ENCODE measurements around the gene CDK17.
A peak's percentile ranks its signal among the peaks of the same experiment; 100 is the strongest.
"Not testable (repeated sequence)": the region's sequence is repeated elsewhere in the genome, so short reads cannot be mapped to it uniquely, and the experiment has no call there.

The CDK17 gene

DNA sequence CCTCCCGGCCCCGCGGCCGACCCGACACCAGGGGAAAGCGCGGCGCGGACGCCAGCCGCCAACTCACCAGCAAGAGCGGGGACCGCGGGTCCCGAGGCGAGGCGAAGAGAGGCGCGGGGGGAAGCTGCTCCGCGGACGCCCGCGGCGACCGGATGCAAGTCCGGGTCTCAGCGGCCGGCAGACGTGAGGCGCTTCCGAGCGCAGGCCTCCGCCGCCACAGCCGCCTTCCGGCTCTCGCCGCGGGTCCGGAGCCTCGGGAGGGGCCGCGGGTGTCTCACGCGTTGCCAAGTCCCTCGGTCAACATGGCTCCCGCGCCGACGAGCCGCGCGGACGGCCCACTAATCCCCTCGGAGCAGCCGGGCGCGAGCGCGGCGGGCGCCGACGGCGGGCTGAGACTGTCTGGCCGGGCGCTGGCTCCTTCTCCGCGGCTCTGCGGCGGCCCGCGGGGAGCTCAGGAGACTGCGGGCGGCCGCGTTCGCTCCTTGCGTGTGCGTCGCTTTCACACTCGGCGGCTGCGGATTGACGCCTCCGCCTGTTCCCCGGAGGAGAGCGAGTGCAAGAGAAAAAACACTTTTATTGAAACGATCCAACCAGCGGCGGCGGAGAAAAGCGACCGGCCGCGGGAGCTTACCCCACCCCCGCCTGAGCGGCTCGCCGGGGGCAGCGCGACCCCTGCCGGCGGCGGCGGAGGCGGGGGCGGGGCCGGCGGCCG is at the start of gene CDK17:
Gene CDK17, minus strand, starts transcription at position 521 of the 712 bp plus-strand sequence. CDS start 65,603 bp downstream, outside the sequence.
- peak; percentile 89 for DNase-seq (ENCODE audit: low spot score)

DNA sequence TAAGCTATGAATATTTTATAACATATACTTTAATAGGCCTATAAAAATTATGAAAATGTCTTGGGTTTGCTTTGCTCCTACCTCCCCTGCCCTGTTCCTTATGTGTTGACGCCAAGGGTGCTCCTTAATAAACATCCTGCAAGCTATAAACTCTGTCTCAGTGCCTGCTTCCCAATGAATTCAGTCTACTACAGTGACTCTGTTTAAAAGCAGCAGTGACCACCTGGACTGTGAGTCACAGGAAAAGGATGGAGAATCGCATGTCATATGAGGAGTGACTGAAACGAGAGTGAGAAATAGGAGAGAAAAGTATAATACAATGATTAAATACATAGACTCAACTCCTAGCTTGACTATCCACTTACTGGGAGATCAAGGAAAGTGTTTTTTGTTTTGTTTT is 48.1 kb upstream of the CDK17 start:
- DNase-seq (ENCODE audit: low spot score), result peak; percentile 92

DNA sequence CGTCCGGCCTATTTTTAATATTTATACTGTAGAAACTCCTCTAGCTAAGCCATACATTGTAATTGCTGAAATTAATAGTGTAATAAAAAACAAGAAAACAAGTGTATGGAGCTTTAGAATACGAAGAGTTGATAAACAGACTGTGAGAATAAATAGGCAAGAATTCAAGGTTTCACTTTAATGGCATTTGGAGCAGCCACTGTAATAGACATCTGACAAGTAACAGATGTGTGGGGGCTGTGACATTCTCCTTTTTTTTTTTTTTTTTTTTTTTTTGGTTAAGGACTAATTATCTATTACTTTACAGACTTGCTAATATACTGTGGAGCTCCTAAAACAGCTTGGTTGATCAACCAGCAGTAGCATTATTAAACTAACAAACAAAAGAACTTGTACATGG is 47.0 kb upstream of the CDK17 start:
- DNase-seq (ENCODE audit: low spot score), result no peak

DNA sequence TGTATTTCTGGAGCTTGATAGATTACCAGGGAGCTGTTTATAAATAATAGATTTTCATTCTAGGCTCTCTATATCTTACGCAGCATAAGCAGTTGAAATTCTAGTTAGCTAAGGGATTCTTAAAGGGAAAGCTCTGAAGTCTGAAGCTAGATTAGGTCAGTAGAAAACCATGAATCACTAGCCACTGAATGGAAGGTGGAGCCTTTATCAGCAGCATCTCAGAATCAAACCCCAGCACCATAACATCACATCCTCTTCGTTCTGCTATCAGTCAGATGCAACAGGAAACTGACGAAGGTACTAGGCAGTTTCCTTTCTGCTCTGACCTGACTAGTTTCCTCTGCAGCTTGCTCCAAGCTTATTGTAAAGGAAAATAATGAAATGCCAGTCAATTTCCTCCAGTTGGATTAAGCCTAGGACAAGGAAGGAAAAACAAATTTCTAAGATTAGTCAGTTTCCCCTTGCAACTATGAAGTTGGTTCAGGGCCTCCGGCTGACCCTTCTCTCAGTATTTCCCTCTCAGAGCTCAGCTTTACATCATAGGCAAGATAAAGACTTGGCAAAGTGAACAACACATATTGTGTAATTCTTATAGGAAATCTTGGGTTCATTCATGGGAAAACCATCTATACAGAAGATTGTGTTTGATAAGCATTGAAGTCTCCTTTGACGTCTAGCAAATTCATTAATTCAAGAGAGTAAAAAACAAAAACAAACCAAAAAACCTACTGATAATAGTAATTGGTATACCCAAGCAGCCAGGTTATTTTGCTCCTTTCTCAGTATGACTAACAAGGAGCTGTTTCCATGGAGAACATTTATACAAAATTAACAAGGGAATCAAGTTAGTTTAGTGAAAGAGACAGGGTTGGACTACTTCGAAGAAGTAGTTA is 45.7 kb upstream of the CDK17 start:
- peak; percentile 90 for DNase-seq (ENCODE audit: low spot score)

DNA sequence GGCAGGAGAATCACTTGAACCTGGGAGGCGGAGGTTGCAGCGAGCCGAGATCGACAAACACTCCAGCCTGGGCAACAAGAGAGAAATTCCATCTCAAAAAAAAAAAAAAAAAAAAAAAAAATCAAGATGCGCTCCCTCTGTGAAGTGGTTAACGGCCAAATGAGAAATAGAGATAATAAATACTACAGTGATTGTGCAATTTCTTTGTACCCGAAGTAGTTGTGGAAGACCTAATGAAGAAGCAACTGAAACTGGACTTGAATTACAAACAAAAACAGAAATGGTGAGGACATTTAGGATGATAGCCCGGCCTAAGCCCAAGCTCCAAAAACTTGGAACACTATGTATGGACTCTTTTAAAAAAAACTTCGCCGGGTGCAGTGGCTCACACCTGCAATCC is 44.2 kb upstream of the CDK17 start:
- DNase-seq (ENCODE audit: low spot score), result no peak

DNA sequence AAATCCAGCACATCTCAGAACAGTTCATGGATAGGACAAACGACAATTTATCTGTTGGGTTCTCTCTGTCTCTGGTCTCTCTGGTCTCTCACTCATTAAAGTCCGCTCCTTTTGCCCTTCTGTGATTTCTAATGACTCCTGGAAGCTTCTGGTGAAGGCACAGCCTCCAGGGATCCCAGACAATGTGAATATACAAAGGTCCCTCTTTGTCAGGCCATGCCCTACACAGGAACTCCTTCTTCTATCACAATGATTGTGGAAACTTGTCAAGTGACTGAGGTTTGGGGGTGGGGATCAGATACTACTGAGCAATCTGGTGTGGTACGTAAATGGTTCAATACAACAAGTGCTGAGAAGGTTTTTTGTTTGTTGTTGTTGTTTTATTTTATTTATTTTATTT is 42.7 kb upstream of the CDK17 start:
- no peak for DNase-seq (ENCODE audit: low spot score)

DNA sequence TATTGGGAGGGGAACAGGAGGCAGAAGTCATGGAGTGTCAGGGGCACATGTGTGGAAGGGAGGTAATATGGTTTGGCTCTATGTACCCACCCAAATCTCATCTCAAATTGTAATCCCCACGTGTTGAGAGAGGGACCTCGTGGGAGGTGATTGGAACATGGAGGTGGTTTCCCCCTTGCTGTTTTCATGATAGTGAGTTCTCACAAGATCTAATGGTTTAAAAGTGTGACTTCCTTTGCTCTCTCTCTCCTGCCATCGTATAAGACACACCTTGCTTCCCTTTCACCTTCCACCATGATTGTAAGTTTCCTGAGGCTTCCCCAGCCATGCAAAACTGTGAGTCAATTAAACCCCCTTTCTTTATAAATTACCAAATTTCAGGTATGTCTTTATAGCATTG is 41.6 kb upstream of the CDK17 start:
- DNase-seq (ENCODE audit: low spot score), result no peak

DNA sequence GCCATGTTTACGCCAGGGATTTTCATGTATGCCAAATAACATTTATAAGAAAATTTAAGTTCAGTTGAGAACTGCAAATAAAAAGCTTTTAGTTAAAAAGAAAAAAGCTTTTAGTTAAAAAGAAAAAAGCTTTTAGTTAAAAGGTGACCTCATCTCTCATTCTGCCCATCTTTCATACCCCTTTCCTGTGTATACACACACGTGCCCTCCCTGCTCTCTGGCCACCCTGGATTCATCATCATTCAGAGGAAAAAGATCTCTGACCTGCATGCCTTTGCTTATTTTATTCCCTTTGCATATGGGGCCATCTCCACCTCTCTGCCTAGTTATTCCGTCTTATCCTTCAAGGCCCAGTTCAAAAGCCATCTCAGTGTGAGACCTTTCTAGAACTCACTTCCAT is 38.1 kb upstream of the CDK17 start:
- peak; percentile 27 for DNase-seq (ENCODE audit: low spot score)

DNA sequence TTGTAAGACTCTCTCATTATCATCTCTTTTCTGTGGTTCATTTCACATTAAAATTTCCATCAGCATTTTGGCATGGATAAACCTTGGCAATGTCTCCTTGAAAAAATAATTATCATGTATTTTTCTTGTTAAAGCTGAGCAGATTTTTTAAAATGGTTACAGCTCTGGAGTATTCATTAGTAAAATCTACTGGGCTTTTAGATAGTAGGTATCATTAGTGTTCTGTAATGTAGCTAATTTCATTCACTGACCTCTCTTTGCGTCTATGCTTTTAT is 36.9 kb upstream of the CDK17 start:
- no peak for DNase-seq (ENCODE audit: low spot score)

DNA sequence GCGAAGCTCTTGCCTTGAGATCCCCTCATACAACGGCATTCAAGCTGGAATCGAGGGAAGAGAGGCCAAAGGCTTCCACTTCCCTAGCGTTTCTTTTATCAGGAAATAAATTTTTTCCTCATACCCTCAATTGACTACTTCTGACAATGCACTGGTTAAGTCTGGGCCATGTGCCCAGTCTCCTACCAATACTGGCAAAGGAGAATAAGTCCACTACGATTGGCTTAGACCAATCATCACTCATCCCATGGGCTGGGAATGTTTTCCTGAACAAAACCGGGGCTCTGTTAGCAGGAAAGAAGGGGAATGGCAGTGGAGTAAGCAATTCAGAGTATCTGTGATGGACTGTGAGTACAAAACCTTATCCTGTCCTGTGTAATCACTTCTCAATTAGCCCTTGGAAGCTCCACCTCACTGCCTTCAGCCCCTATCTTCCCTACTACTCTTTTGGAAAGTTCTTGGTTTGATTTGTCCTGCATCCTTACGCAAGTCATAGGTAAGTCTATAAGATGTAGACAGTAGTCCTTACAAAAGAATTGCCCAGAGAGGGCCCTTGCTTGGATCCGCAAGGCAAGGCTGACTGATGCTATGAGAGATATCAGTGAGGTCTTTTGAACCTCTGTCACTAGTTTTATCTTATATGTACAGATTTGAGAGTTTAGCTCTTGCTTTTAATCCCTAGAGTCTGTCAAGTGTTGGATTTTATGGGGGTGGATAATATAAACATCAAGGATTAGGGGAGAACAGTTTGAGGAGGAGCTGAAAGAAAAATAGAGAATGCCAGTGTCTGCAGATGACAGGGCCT is 36.3 kb upstream of the CDK17 start:
- no peak for DNase-seq (ENCODE audit: low spot score)

DNA sequence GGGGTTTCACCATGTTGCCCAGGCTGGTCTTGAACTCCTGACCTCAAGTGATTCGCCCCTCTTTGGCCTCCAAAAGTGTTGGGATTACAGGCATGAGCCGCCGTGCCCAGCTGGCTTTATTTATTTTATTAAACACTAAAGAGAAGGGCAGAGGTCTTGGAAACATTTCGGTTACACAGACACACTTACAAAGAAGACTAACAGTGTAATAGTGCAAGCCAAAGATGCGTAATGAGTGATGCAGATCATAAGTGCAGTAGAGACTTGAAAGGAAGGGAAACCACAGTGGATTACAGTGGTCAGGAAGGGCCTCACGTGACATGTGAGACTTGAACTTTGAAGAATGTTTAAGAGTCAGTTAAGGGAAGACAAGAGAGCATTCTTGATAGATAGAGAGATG is 33.9 kb upstream of the CDK17 start:
- DNase-seq (ENCODE audit: low spot score), result peak; percentile 38

DNA sequence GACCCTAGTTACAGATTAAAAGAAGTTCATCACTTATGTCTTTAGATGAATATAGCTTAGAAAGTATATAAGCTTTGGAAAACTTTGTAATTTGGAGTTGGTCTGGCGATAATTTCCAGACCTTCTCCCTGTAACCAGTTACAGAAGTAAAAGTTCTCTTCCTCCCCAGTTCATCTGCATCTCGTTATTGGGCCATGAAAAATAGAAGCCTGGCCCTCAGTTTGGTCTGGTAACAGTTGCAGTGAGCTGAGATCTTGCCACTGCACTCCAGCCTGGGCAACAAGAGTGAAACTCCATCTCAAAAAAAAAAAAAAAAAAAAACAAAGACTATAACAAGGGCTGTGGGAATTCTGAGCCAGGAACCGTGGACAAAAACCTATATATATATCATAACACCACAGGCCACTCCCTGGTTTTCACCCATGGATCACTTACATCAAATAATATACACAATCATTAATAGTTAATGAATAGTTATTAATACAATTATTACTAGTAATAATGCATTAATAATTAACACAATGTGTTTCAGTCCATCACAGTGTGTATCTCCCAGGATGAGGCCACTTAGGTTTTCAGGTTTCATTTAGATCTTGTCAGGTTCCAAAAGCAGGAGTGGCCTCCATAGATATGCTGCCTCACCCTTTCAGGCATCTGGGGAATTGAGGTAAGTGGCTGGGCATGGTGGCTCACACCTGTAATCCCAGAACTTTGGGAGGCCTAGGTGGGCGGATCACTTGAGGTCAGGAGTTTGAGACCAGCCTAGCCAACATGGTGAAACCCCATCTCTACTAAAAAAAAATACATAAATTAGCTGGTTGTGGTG is 32.5 kb upstream of the CDK17 start:
- DNase-seq (ENCODE audit: low spot score), result not testable (repeated sequence)

DNA sequence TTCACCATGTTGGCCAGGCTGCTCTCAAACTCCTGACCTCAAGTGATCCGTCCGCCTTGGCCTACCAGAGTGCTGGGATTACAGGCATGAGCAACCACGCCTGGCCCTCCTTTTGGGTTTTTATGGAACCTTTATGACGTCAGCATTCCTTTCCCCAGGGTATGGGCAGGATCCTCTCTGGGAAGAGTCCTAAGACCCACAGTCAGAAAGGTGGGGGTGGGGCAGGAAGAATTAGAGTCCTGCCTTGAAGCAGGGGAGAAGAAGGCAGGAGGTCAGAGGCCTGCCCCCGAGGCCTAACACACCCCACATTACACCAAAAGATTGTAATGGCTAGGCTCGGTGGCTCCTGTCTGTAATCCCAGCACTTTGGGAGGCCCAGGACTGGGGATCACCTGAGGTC is 30.8 kb upstream of the CDK17 start:
- peak; percentile 66 for DNase-seq (ENCODE audit: low spot score)

DNA sequence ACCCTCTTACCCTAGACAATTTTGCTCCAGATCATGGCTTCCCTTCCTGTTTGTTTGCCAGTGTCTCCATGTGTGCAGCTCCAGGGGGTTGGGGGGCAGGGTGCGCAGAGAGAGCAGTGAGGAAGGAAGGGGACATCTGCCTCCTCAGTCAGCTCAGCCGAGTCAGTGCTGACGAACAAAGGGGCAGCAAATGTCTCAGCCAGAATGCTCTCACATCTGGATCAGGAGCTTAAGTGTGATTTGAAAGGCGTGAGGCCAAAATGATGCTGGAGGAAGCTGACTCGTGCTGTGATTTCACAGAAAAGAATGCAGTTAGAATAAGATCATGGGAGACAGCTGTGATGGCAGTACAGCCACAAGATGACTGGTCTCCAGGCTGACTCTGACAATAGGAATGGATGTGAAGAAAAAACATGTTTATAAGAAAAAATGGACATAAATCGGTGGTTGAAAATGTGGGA is 27.1 kb upstream of the CDK17 start:
- DNase-seq (ENCODE audit: low spot score), result peak; percentile 100

DNA sequence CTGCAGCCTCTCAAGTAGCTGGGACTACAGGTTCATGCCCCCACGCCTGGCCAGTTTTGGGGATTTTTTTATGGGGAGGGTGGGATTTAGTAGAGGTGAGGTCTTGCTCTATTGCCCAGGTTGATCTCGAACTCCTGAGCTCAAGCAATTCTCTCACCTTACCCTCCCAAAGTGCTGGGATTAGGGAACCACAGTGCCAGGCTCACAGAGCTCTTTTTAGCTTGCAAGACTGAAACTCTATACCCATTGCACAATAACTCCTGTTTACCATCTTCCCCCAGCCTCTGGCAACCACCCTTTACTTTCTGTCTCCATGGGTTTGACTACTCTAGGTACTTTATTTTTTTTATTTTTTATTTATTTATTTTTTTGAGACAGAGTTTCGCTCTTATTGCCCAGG is 25.7 kb upstream of the CDK17 start:
- DNase-seq (ENCODE audit: low spot score), result no peak

DNA sequence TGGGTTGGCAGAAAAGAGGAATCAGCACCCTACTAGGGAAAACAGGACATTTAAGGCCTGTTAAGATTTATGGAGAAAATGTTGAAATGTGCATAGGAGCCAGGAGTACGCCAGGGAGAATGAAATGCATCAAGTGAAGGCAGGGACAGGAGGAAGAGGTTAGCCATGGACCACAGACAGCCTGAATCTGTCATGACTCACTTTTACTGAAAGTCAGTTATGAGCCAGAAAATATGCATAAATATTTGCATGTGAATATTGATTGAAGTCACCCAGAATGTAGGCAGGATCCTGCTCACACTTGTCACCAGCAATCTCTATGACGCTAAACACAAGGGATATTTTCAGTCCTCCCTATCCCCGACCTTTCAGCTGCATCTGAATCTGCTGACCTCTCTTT is 25.1 kb upstream of the CDK17 start:
- peak; percentile 57 for DNase-seq (ENCODE audit: low spot score)

DNA sequence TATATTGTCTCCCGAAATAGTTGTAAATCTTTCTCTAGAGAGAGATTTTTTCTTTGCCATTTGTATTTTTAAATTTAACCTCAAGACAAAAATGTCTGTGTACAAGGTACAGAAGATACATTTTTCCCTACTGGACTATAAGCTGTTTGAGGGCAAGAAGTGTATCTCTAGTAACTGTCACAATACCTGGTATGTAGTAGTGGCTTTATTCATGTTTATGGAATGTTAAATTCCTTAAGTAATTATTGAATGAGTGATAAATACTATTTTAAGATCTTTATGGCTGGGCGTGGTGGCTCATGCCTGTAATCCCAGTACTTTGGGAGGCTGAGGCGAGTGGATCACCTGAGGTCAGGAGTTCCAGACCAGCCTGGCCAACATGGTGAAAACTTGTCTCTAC is 24.4 kb upstream of the CDK17 start:
- DNase-seq (ENCODE audit: low spot score), result no peak

DNA sequence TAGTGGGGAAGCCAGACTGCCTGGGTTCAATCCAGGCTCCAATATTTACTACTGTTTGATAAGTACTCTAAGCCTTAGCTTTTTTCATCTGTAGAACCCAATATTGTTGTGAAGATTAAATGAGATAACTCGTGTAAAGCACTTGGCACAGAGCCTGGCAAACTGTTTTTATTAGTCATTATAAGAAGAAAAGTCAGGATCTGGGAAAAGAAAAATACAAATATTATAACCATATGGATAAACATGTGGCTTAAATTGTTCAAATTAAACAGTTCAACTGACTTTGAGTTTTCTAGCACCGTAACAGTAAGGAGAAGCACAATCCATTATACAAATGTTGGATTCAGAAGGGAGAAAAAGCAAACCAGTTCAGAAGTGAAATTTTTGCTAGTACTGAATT is 22.0 kb upstream of the CDK17 start:
- no peak for DNase-seq (ENCODE audit: low spot score)

DNA sequence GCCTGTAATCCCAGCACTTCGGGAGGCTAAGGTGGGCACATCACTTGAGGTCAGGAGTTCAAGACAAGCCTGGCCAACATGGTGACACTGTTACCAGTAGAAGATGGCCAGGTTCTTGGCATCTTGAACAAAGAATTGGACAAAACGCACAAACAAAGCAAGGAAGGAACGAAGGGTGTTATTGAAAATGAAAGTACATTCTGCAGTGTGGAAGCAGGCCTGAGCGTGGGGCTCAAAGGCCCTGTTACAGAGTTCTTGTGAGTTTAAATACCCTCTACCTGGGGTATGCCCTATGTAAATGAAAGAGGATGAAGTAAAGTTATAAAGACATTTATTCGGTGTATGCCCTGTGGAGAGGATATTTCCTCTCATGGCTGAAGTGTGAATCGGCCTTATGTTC is 20.8 kb upstream of the CDK17 start:
- DNase-seq (ENCODE audit: low spot score), result no peak

DNA sequence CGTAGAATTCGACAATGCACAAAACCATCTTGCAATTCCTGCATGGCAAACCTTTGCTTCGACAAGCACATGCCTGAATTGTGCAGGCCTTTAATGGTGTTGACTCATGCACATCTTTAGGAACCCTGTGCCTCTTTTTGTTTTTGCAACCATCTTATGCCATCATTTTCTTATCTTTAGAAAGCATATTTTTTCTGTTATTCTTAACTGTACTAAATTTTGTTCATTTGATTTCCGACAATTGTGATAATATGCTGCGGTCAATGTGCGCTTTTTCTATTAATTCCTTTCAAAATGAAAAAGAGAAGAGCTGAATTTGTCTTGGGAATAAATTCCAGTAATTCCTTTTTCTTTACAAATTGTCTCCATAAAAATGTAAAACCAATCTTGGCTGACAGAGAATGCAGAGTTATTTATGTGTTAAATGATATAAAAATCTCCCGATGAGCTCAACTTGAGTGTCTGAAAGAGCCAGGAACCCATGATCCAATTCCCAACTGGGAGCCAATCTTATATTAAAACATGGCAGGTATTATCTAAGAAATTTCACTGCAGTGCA is 20.1 kb upstream of the CDK17 start:
- DNase-seq (ENCODE audit: low spot score), result no peak

DNA sequence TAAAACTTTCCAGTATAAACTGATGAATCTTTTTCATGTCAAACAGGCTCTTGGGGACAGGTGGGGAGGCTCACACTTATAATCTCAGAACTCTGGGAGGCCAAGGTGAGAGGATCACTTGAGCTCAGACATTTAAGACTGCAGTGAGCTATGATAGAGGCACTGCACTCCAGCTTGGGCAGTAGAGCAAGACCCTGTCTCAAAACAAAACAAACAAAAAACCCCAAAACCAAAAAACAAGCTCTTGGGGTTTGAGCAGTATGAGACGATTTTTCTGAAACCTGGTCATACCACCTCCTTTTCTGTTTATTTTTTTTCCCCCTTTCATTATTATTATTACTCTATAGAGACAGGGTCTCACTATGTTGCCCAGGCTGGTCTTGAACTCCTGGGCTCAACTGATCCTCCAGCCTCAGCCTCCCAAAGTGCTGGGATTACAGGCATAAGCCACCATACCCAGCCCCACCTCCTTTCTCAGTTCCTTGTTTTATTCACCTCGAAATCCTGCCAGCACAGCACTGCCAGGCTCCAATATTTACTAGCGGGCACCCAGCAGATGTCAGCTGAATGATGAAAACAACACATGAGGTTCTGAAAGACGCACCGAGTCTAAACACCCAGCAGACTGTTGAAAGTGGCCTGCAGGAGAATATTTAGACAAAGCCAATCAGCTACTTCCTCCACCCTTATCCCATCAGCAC is 19.5 kb upstream of the CDK17 start:
- no peak for DNase-seq (ENCODE audit: low spot score)

All from kidney tubule cell (primary cell).